OCI-LY3 (cell line): ENCODE measurements around the gene VTI1A.

Experiments
- CTCF ChIP-seq: fragments of 200-600, 300-600 bp; sonication (generic); IDR thresholded peaks from 2 replicates; pipeline ENCODE4 v1.5.1; 2014; ENCODE audit warnings: antibody characterized with exemption, low read length, low read depth
- EZH2phosphoT487 ChIP-seq: fragments of 200-600 bp; shearing (Covaris generic); IDR thresholded peaks from 2 replicates; pipeline ENCODE4 v1.6.1; 2018; ENCODE audit warnings: antibody characterized with exemption, mixed run types, low read depth

DNA sequence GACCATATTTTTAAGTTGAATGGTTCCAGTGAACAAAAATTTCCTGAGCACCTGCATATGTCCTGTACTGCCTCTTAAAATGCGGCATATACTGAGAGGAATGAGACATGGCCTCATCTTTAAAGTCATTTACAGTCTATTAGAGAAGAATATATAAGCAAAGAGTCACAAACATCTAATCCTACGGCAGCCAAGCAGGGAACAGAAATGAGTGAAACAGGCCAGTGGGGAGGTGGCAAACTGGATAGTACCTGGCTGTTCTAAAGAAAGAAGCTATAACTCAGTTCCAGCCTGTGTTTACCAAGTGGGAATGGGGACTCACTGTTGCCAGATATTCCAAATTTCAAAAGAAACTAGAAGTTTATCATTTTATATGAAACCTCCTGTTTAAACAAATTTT lies 211.4 kb downstream of the VTI1A start:
- TF ChIP-seq CTCF (no peak), EZH2phosphoT487 (no peak)
